HFF-Myc (cell line): Measurements from ENCODE around the gene FKBP4.
A peak's percentile ranks its signal among the peaks of the same experiment; 100 is the strongest.

ENCODE experiments used
- DNase-seq: peaks from one replicate; pipeline ENCODE4 v3.0.0-alpha.2; 2011; ENCODE audit warnings: low read depth; ENCODE audit errors: extremely low read depth
- H3K4me3 ChIP-seq: replicated peaks from 2 replicates; pipeline ENCODE4 v1.5.1; 2011; ENCODE audit warnings: low read depth, mild to moderate bottlenecking, control low read depth, low read length
- CTCF ChIP-seq: IDR thresholded peaks from 2 replicates; pipeline ENCODE4 v1.5.1; 2012; ENCODE audit warnings: mild to moderate bottlenecking, low read depth, low read length, control low read depth; ENCODE audit errors: missing control alignments

Gene FKBP4

GRCh38 chr12:2833810-2834209 lies 39.0 kb downstream of the FKBP4 start:
- H3K4me3 ChIP-seq = no peak overlapping the region
- DNase-seq = no peak
- no peak for TF ChIP-seq CTCF

GRCh38 chr12:2834581-2835491 lies 40.1 kb downstream of the FKBP4 start, which contains the start of gene NRIP2:
TSS of gene NRIP2 (minus strand) at chr12:2835035. CDS start at chr12:2834983, 52 bp downstream.
- TF ChIP-seq CTCF = no peak
- H3K4me3 ChIP-seq = no peak within 1 kb of the TSS
- peak; percentile 25 for DNase-seq

- TF ChIP-seq CTCF = no peak
- no peak for DNase-seq
- H3K4me3 ChIP-seq = no peak overlapping the region
Observed at GRCh38 chr12:2835691-2836403, 41.1 kb downstream of the FKBP4 start.

- DNase-seq = no peak
- H3K4me3 ChIP-seq = no peak overlapping the region
- TF ChIP-seq CTCF = no peak
Observed at GRCh38 chr12:2836574-2836973, 41.8 kb downstream of the FKBP4 start.

- no peak overlapping the region for H3K4me3 ChIP-seq
- no peak for TF ChIP-seq CTCF
- no peak for DNase-seq
Observed at GRCh38 chr12:2841056-2841650, 46.4 kb downstream of the FKBP4 start.

GRCh38 chr12:2842948-2843347 lies 48.2 kb downstream of the FKBP4 start:
- no peak for DNase-seq
- TF ChIP-seq CTCF = no peak
- H3K4me3 ChIP-seq = no peak overlapping the region
